Spinal cord (tissue), 10 donors: ENCODE results near the gene CARS1. TPM values are rescaled to one million over a fixed set of nuclear protein-coding genes. Genes with fewer than 3 reads are reported as not detected.

Source experiments
- DNase-seq, 6 donors: peaks; one replicate each; pipeline versions ENCODE4 v3.0.0 to v3.0.0-alpha.2; 2013 to 2015; ENCODE audit warnings: low spot score in 6 of 6, low read depth in 4 of 6
- H3K27ac ChIP-seq: one replicate; pipeline ENCODE4 v1.5.1; 2013; ENCODE audit warnings: low read depth, low read length, control low read depth
- H3K27me3 ChIP-seq: one replicate; pipeline ENCODE4 v1.6.1; 2013; ENCODE audit warnings: low read length; ENCODE audit not compliant: control insufficient read depth, insufficient read depth
- H3K36me3 ChIP-seq: one replicate; pipeline ENCODE4 v1.6.1; 2013; ENCODE audit warnings: low read length; ENCODE audit not compliant: control insufficient read depth, insufficient read depth
- H3K4me1 ChIP-seq: one replicate; pipeline ENCODE4 v1.6.1; 2013; ENCODE audit warnings: low read length; ENCODE audit not compliant: control insufficient read depth, insufficient read depth
- H3K4me3 ChIP-seq: one replicate; pipeline ENCODE4 v1.5.1; 2013; ENCODE audit warnings: low read depth, low read length, control low read depth
- H3K9me3 ChIP-seq: one replicate; pipeline ENCODE4 v1.6.1; 2013; ENCODE audit warnings: low read length; ENCODE audit not compliant: control insufficient read depth, insufficient read depth
- WGBS: methylation state at CpG from one replicate; pipeline ENCODE4 v1.1.5; 2013; ENCODE audit warnings: missing lambda C conversion rate; ENCODE audit not compliant: insufficient coverage; 5-methylcytosine and 5-hydroxymethylcytosine counted together
- polyA plus RNA-seq, 2 donors: library from polyadenylated mRNA; unstranded; fragments of 120-200 nt; gene quantifications; one replicate each; pipeline ENCODE4 v1.2.1, GENCODE V29; 2013; ENCODE audit not compliant: insufficient read length in 2 of 2
- total RNA-seq, 2 donors: library from RNA; depleted of rRNA in 1 of 2; stranded (reverse); fragments of 120-200 nt in 1 of 2; fragments of >200 nt in 1 of 2; gene quantifications; one replicate each; pipeline versions ENCODE4 v1.2.3 to v1.2.4, GENCODE V29; 2013 to 2014
- donor health status: healthy.

CARS1 gene
- total and polyA plus RNA-seq, 4 donors: 28.5 to 54.6 (median 44.3) TPM

DNA sequence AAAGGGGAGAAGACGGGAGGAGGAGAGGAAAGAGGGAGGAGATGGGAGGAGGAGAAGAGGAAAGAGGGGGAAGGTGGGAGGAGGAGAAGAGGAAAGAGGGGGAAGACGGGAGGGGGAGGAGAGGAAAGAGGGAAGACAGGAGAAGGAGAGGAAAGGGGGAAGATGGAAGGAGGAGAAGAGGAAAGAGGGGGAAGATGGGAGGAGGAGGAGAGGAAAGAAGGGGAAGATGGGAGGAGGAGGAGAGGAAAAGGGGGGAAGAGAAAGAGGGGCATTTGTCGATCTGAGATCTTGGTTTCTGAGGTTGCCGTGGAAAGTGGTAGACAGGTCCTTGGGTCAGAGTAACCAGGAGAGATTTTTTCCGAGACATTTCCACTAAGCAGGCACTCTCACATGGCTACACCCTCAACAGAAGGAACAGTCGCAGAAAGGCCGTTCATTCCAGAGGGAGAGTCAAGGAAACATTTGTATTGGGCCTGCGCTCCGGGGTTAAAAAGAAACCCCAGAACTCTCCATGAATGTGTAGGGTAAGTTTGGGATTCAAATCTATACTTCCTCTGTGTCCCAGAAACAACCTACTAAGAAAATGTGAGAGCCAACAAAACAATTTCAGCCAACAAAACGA is 39.8 kb upstream of the CARS1 start:
- H3K4me1 ChIP-seq: peaks cover 12% of the 10 kb centered on the region
- peaks cover 66% of the 10 kb centered on the region for H3K36me3 ChIP-seq
- no peak for DNase-seq
- 57% methylated on average over 2 of the region's 10 CpGs for WGBS
- no peaks in the 10 kb centered on the region for H3K27me3 ChIP-seq
- H3K27ac ChIP-seq: no peak overlapping the region
- H3K9me3 ChIP-seq: no peaks in the 10 kb centered on the region
- no peak overlapping the region for H3K4me3 ChIP-seq

DNA sequence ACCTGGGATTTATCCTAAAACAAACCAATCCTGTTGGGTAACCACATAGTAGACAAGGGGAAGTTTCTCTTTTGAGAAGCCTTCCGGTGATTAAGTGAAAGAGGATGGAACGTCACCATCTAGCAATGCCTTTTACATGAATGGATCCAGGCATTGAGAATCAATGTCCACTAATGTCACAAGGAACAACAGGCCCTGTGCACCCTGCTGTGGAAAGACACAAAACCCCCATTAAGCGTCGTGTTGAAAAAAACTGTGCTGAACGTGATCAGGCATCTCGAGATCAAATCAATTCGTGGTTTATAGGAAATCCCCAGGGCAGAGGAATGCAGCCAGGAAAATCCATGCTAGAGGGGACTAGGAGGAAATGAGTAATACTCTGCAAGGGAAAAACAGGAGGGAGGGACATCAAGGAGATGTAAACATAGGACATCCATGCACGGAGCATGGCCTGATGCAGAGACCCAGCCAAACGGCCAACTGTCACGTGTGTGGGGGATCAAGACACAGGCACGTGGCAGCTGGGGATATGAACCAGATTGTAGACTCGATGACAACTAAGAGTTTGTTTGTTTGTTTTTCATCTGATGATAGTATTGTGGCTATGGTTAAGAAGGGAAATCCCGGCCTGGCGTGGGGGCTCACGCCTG is 38.6 kb upstream of the CARS1 start:
- Histone ChIP-seq H3K9me3 (no peaks in the 10 kb centered on the region), H3K27ac (peak overlapping the region; percentile 64), H3K27me3 (no peaks in the 10 kb centered on the region), H3K36me3 (peaks cover 68% of the 10 kb centered on the region), H3K4me3 (no peak overlapping the region), H3K4me1 (peaks cover 18% of the 10 kb centered on the region)
- 23% methylated on average over 10 of the region's 15 CpGs for WGBS
- peak in 3 of 6 donors; percentile 11 to 67 (median 53) for DNase-seq

DNA sequence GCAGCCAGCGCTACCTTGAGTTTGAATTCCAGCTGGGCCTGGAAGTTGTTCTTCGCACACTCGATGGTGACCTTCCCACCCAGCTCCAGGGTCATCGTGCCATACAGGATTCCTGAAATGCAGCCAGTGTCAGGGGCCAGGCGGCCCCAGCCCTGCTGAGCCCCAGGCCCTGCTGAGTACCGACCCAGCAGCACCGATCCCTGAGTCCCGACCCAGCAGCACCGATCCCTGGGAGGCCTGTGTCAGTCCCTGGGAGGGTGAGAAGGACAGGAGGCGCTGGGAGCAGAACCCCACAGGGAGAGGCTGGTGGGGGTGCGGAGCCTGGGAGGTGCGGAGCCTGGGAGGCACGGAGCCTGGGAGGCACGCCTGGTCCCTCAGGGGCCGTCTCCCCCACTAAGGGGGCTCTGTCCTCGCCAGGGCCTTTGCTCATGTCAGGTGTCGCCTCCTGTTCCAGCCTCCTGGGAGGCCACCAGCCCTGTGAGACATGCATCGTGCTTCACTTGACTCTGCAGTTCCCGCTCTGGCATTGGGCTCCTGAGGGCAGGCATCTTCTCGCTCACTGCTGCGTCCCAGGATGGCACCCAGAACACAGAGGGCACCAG is 37.1 kb upstream of the CARS1 start:
- 87% methylated on average over 18 of the region's 21 CpGs for WGBS

DNA sequence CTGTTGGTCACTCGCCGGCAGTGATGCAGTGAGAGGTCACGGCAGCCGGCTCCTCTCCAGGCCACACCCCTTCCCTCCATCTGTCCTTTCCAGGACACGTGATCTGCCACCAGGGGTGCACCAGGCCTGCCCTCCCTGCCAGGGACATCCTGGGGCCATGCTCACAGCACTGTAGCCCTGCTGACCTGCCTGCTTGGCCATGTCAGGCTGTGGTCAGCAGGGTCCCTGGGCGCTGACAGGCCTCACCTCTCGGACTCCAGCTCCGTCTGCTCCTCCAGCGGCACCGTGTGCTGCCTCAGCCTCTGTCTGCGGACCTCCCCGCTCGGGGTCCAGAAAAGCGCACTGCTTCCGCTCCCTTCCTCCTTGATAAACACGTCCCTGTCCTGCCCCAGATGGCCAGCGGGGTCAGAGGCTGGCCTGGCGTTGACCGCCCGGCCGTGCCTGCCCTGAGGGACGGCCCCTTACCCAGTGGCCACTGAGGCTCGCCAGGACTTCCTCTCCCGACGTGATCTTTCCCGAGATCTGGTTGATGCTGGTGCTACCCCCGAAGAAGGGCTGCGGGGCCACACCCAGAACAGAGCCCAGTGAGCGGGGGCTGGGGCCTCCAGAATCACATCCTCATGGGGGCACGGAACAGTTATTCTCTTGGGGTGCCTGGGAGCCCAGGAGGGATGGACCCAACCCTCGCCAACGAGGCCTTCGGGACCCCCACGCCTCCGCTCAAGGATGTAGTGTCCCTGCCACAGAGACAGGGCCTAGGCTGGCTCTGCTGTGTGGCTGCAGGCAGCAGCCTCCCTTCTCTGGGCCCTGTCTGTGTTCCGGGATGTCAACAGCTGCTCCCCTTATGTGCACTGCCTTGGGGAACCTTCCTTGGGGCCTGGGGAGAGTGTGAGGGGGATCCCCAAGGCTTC is 36.3 kb upstream of the CARS1 start:
- Histone ChIP-seq H3K27ac (no peak overlapping the region), H3K4me3 (no peak overlapping the region), H3K9me3 (no peaks in the 10 kb centered on the region), H3K36me3 (peaks cover 76% of the 10 kb centered on the region), H3K4me1 (peaks cover 18% of the 10 kb centered on the region), H3K27me3 (no peaks in the 10 kb centered on the region)
- WGBS: 82% methylated on average over 35 of the region's 36 CpGs
- no peak for DNase-seq

More for the DNA sequence above, 37.1 kb upstream of the CARS1 start:
- DNase-seq: no peak
- H3K9me3 ChIP-seq: no peaks in the 10 kb centered on the region
- no peak overlapping the region for H3K4me3 ChIP-seq
- peaks cover 18% of the 10 kb centered on the region for H3K4me1 ChIP-seq
- no peak overlapping the region for H3K27ac ChIP-seq
- no peaks in the 10 kb centered on the region for H3K27me3 ChIP-seq
- peaks cover 70% of the 10 kb centered on the region for H3K36me3 ChIP-seq

DNA sequence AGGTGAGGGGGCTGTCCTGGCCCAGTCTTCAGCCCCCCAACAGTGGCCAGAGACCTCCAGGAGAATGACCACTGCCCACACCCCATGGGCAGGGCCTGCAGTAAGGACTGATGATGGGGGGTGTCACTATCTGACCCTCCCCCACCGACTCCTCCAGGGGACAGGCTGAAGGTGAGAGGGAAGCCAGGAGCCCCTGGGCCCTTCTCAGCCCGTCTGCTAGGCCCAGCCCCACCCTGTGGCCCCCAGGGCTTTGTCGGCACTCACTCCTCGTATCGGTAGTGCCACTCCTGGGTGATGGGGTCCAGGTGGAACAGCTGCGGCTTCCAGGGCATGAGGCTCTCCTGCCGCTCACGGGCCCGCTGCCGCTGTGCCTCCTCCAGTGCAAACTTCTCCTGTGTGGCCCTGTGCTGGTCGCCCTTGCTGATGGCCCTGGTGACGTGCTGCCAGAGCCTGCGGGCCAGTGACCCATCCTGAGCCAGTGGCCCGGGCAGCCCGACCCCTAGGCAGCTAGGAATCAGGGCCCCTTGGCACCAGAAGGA is 35.4 kb upstream of the CARS1 start:
- Histone ChIP-seq H3K27me3 (no peaks in the 10 kb centered on the region), H3K4me3 (no peak overlapping the region), H3K36me3 (peaks cover 82% of the 10 kb centered on the region), H3K4me1 (peaks cover 18% of the 10 kb centered on the region), H3K27ac (no peak overlapping the region), H3K9me3 (no peaks in the 10 kb centered on the region)
- no peak for DNase-seq
- WGBS: 92% methylated on average over 14 of the region's 15 CpGs

DNA sequence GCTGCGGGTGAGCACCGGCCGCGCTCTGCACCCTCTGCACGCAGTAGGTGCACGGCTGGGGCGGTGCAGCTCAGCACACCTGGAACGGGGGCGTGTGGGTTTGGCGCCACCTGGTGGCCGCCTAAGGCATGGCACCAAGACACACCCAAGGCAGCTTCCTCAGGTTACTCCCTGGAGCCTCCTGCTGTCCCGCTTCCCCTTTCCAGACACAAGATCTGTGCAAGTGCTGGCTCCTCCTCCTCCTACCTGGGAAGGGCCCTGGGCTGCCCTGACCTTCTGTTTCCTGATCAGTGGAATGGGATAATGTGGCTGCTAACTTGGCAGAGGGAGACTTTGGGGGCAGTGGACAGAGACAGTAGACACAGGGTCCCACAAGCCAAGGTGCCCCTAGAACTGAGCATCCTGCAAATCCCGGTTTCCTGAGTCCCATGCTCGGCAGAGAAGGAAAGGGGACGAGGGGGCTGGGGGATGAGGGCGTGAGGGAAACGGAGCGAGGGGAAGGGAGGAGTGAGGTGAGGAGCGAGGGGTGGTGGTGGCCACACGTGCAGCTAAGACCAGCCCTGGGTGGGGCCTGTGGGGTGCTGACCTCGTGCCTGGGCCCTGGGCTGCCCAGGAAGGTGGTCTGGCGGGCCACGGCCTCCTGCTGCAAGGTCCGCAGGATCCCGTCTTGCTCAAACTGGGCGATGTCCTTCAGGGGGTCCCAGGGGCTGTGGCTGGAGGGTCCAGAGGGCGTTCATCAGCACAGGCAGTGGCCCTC is 34.8 kb upstream of the CARS1 start:
- no peak overlapping the region for H3K27ac ChIP-seq

DNA sequence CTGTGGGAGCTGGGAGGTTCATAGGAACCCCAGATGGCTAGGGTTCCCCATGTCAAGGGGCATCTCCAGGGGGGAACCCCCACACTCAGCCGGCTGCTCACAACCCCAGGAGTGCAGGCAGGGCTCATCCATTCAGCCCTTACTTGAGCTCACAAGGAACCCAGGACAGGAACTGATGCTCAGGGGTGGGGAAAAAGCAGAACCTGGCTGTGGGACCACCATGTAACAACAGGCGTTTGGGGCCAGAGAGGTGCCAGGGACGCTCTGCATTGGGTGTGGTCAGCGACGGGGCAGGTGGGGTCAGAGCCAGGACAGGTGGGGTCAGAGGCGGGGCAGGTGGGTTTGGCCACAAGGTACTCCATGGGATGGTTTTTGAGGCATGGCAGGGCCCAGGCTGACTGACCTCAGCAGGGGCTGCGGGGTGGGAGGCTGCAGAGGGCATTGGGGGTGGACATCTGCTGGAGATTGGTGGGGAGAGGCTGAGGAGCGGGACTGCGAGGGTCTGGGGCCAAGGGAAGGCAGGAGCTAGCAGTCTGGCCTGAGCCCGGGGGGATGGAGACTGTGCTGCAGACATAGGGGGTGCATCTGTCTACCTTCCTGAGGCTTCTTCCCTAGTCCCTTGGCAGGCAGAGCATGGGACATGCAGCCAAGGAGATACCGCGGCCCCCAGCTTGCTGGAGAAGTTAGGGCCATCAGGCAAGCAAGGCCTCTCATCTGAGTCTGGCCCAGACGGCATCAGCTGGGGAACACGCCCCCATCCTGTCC is 34.0 kb upstream of the CARS1 start:
- no peak for DNase-seq
- Histone ChIP-seq H3K27ac (no peak overlapping the region), H3K4me3 (no peak overlapping the region), H3K36me3 (peaks cover 88% of the 10 kb centered on the region), H3K27me3 (no peaks in the 10 kb centered on the region), H3K9me3 (no peaks in the 10 kb centered on the region), H3K4me1 (peaks cover 18% of the 10 kb centered on the region)
- WGBS: 73% methylated on average over 14 of the region's 14 CpGs

More for the DNA sequence above, 34.8 kb upstream of the CARS1 start:
- Histone ChIP-seq H3K9me3 (no peaks in the 10 kb centered on the region), H3K36me3 (peaks cover 84% of the 10 kb centered on the region), H3K4me3 (no peak overlapping the region), H3K27me3 (no peaks in the 10 kb centered on the region), H3K4me1 (peaks cover 18% of the 10 kb centered on the region)
- DNase-seq: peak in 3 of 6 donors; percentile 7 to 66 (median 65)
- WGBS: 46% methylated on average over 26 of the region's 27 CpGs

DNA sequence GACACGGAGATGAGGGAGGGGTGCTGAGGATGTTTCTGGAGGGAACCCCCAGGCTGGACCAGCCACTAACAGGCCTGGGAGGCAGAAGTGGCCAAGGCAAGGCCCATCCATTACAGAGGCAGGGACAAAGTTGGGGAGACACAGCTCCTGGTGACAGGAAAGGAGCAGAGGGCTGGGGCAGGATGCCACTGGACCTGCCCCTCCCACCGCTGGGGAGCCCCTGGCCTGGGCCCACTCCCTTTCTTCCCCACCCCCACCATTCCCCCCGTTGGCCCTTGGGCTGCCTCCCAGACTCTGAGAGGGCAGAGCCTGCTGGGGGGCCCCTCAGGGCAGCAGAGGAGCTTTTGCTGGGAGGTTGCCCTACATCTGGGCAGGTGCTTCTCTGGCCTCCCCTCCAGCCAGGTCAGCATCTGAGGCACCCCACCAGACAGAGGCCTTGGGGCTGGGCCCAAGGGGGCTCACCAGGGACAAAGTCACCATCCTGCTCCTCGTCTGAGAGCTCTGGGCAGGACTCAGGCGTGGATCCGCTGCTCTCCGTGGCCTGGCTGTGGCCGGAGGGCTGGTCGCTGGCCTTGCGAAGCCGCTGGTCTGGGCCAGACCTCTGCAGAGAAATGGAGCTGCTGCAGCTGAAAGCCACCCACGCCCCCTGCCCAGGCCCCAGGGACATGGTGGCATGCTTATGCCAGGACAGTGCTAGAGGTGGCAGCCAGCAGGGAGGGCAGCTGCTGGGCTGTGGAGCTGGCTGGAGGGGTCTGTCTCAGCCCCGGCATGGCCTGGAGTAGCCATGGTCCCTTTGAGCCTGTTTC is 33.1 kb upstream of the CARS1 start:
- WGBS: 96% methylated on average over 12 of the region's 13 CpGs

More for the DNA sequence above, 33.1 kb upstream of the CARS1 start:
- Histone ChIP-seq H3K4me3 (no peak overlapping the region), H3K36me3 (peaks cover 89% of the 10 kb centered on the region), H3K9me3 (no peaks in the 10 kb centered on the region), H3K27ac (no peak overlapping the region), H3K27me3 (no peaks in the 10 kb centered on the region), H3K4me1 (peaks cover 13% of the 10 kb centered on the region)
- DNase-seq: no peak
